Glomerular endothelial cell (primary cell): ENCODE results near the gene GSTA4. TPM values are rescaled to one million over a fixed set of nuclear protein-coding genes. Genes with fewer than 3 reads are reported as not detected.

Experiments used
- total RNA-seq: library from RNA; depleted of rRNA; stranded (reverse); fragments of >200 nt; gene quantifications from 2 replicates; pipeline ENCODE4 v1.2.3, GENCODE V29; 2015

Gene GSTA4
- total RNA-seq, 1 donor from 2014 or later, result 21.8 TPM

Other genes with a start within 250 kb of the GSTA4 start
- not detected in 2 replicates for gene GSTA2, start 231.8 kb downstream of the GSTA4 start, total RNA-seq
- not detected in 2 replicates for gene GSTA1, start 191.5 kb downstream of the GSTA4 start, total RNA-seq
- gene GSTA5, start 154.5 kb downstream of the GSTA4 start, total RNA-seq, result not detected in 2 replicates
- not detected in 2 replicates for gene GSTA3, start 85.6 kb downstream of the GSTA4 start, total RNA-seq
- 7.6 and 8.1 TPM in 2 replicates for gene CILK1, start 66.5 kb upstream of the GSTA4 start, total RNA-seq
- 21.0 and 28.2 TPM in 2 replicates for gene FBXO9, start 70.1 kb upstream of the GSTA4 start, total RNA-seq
- gene GCM1, start 153.6 kb upstream of the GSTA4 start, total RNA-seq, result not detected in 2 replicates